HG03442 (cell line): ENCODE results near the gene ITGB5.

Experiments
- ATAC-seq: cut with Tn5 transposase; IDR thresholded peaks from one replicate; pipeline ENCODE4 v1.9.1; 2021; ENCODE audit warnings: mild to moderate bottlenecking, moderate library complexity; ENCODE audit not compliant: unreplicated experiment

ITGB5 gene

GRCh38 chr3:124774327-124774718, 112.8 kb downstream of the ITGB5 start:
- ATAC-seq: no peak

GRCh38 chr3:124773351-124774326, 113.5 kb downstream of the ITGB5 start:
- no peak for ATAC-seq

- ATAC-seq: no peak
These were observed 114.9 kb downstream of the ITGB5 start for GRCh38 chr3:124772081-124772831.

GRCh38 chr3:124771083-124771445, 116.1 kb downstream of the ITGB5 start:
- ATAC-seq: no peak

- no peak for ATAC-seq
These were observed 116.7 kb downstream of the ITGB5 start for GRCh38 chr3:124770336-124771082.

DNA sequence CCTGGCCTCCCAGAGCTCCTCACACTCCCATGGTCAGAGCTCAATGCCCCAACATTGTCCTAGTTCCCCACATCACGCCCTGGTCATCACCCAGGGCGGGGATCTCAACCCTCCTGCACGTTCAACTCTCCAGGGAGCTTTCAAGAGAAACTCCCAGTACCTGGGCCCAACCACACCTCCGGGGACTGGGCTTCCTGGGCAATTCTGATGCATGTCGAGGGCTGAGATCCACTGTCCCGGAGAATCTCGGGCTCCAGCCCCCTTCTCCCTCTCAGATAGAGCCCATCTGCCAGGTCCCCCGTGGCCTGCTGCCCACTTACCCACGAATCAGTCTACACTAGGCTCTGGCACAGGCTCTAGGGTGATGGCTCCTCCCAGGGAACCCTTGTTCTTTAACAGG, 117.7 kb downstream of the ITGB5 start:
- ATAC-seq: no peak

DNA sequence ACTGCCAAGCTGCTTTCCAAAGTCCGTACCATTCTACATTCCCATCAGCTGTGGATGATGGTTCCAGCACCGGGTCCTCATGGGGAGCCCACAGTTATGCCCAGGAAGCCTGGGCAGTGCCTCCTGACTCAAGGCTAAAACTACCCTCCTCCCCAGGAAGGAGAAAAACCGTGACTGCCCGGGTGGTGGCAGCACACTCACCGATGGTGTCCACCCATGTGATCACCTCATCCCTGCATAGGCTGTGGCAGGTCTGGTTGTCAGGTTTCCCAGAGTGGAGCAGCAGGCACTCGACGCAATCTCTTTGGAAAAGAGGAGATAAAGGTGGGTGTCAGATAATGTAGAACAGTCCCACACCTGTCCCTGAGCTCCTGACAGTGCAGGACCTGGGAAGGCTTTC, 118.4 kb downstream of the ITGB5 start:
- peak; percentile 64 for ATAC-seq

GRCh38 chr3:124767691-124768090, 119.5 kb downstream of the ITGB5 start:
- ATAC-seq: no peak

DNA sequence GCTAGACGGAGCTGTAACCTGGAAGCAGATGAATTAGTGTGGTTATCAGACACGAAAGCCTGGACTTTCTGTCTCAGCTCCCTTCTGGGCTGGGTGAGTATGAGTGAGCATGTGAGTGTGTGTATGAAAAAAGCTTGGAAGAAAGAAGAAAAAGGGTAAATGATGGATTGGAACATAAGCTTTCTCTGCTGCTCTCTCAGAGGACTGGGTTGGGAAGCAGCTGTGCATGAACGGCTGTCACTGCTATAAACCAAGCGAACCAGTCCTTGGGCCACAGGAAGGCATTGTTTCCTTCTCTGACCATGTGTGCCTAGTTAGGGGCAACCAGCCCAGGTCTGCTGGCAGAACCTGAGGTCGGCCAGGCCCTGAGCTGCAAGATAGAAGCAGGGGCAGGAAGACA, 119.9 kb downstream of the ITGB5 start:
- no peak for ATAC-seq

DNA sequence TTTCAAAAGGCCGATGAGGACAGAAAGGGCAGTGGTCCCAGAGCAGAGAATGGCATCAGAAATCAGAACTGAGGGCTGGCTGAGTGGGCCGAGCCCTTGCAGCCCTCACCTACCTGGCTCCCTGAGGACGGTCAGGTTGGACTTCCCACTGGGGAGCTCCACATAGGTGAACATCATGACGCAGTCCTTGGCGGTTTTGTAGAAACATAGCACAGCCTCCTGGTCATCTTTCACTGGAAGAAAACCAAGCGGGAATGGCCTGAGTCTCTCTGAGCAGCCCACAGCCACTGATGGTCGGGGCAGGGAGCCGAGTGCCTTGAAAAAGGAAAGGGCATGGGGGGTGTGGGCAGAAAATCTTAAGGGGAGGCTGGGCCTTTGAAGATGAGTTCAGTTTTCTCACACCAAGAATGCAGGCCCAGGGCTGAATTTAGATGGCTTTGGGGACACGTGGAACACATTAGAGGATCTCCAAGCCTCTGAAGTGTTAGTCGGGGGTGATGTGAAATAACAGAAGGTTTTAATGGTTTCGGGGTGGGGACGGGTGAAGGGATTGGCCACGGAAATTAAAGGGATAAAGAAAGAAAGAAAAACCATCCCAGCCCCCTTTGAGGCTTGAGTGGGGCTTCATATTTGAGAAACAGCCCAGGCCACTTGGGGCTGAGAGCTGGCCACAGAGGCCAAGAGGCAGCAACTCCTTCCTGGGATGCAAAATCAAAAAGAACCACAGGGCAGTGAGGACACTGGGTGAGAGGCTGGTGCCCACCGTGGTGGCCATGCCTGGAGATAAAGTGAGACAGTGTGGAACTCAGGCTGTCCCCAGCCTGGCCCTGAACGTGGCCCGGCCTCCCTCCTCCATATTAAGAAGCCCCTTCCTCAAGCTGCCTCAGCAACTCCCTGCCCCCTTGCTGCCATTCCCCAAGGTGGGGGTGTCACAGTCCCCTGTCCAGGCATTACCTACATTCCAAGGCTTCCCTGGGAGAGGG, 120.8 kb downstream of the ITGB5 start:
- ATAC-seq: no peak

- no peak for ATAC-seq
These were observed 121.8 kb downstream of the ITGB5 start for GRCh38 chr3:124765197-124765840.

DNA sequence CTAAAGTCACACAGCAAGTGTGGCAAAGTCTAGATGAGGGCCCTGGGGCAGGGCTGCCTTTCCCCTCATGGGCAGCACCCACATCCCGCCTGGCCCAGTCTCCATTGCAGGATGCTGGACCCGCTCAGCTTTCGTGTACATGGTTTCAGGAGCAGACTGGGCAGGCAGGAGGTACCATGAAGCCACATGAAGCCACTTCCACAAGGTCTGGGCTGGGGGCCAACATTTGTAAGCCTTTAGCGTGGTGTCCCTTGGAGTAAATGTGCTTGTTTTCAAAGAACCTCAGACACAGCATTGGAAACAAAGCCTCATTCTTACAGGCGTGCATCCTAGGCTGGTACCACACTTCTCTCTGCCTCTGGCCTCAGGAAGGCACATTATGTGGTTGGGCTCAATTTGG, 122.4 kb downstream of the ITGB5 start:
- no peak for ATAC-seq

DNA sequence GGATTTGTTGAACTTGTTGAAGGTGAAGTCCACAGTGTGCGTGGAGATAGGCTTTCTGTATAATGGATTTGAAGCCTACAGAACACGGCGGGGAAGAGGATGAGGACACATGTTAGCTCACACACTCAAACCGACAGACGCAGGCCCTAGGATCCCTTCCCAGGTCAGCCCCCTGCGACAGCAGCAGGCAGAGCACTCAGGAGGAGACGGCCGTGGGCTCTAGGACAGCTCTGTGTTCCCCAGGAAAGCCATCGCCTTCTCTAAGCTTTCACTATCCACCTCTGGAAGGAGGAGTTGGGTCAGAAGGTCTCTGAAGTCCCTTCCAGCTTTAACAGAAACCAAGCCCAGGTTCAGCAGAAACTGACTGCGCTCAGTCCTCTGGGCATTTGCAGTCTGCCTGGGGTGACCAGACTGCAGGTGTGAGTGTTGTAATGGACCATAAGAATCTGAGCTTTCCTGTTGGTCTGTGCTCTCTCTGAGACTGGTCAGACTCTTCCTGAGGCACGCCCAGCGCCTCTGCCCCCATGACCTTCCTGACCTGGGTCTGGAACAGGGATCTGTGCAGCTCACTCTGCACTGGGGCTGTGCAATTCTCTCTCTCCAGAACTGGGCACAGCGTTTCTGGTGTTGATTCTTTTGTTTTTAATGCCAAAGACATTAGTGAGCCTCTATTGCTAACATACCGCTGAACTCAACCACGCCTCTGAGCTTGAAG, 123.4 kb downstream of the ITGB5 start:
- no peak for ATAC-seq

- ATAC-seq: no peak
These were observed 124.0 kb downstream of the ITGB5 start for GRCh38 chr3:124763206-124763605.

DNA sequence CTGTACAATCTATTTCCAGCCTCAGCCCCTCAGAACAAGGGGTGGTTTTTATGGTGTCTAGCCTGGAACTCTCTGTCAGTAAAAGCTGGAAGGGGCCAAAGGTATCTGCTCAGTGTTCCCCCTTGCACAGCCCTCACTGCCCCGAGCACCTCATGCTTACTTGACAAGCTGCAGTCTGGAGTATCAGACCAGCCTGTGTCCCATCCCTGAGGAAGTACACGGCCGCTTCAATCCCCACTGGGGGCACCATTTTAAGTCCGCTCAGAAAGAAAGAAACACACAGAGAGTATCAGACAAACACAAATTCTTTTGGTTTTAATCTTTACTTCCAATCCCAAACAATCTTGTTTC, 124.5 kb downstream of the ITGB5 start:
- no peak for ATAC-seq

- ATAC-seq: no peak
These were observed 125.1 kb downstream of the ITGB5 start for GRCh38 chr3:124761935-124762660.

DNA sequence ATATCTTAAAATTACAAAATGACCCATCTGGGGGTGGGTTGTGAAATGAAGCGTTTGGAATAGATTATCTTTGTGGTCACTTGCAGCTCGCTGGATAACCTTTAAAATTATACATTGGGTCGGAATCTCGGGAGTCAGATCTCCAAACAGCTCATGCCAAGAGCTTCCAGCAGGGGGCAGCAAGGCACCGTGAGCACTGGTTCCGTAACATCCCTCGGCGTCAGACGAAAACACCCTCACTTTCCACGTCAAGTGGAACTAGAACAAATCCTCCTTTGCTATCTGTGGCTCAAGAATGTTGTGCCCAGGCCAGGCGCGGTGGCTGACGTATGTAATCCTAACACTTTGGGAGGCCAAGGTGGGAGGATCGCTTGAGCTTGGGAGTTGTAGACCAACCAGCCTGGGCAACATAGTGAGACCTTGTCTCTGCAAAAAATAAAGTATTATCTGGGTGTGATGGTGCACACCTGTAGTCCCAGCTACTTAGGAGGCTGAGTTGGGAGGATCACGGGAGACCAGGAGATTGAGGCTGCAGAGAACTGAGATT, 125.8 kb downstream of the ITGB5 start:
- ATAC-seq: no peak

GRCh38 chr3:124760601-124761000, 126.6 kb downstream of the ITGB5 start:
- no peak for ATAC-seq
